ENCODE results near the gene PPARG.

The PPARG gene

DNA sequence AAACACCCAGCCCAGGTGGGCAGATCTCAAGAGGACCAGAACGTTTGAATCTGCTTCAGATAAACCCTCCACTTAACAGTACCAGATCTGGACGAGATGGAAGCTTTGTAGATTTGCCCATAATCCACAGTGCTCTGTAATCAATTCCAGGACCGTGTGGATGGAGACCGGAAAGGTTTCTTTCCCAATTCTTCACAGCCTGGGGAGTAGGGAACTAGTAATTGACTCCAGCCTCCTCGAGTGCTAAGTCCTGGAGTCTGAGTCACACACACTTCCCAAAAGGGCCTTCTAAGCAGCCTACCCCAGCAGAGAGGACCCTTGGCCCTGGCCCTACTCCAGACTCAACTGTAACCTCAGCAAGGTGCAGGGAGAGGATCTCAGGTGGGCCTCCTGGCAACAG, 139.3 kb downstream of the PPARG start:
- DNase-seq (ENCODE audit: low spot score), result no peak
- TF ChIP-seq, protein P1, sequence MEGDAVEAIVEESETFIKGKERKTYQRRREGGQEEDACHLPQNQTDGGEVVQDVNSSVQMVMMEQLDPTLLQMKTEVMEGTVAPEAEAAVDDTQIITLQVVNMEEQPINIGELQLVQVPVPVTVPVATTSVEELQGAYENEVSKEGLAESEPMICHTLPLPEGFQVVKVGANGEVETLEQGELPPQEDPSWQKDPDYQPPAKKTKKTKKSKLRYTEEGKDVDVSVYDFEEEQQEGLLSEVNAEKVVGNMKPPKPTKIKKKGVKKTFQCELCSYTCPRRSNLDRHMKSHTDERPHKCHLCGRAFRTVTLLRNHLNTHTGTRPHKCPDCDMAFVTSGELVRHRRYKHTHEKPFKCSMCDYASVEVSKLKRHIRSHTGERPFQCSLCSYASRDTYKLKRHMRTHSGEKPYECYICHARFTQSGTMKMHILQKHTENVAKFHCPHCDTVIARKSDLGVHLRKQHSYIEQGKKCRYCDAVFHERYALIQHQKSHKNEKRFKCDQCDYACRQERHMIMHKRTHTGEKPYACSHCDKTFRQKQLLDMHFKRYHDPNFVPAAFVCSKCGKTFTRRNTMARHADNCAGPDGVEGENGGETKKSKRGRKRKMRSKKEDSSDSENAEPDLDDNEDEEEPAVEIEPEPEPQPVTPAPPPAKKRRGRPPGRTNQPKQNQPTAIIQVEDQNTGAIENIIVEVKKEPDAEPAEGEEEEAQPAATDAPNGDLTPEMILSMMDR (IDR thresholded peaks at IDR 0.05; ENCODE audit: extremely low read depth, missing control alignments), result no peak

DNA sequence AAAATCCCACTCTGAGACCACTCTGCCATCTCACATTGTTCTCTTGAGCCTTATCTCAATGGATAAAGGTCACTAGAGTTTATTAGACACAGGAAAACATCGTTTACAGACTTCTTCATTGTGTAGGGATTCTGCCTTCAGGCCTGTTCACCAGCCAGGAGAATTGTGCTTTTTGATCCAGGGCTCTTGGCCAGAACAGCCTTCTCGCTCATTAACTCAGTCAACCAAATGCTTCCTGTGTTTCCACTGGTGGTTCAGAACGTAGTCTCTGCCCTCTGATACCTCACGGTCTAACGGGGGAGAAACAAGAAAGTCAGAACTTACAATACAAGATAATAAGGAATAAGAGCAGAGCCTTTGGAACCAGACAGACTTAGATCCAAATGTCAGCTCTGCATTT, 141.2 kb downstream of the PPARG start:
- TF ChIP-seq, protein P1 (IDR thresholded peaks at IDR 0.05; ENCODE audit: extremely low read depth, missing control alignments), result no peak

DNA sequence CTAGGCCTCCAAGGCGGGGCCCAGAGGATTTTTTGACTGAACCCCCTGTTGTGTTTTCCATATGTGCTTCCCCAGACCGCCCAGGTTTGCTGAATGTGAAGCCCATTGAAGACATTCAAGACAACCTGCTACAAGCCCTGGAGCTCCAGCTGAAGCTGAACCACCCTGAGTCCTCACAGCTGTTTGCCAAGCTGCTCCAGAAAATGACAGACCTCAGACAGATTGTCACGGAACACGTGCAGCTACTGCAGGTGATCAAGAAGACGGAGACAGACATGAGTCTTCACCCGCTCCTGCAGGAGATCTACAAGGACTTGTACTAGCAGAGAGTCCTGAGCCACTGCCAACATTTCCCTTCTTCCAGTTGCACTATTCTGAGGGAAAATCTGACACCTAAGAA, 145.0 kb downstream of the PPARG start:
- TF ChIP-seq, protein P1 (IDR thresholded peaks at IDR 0.05; ENCODE audit: extremely low read depth, missing control alignments), result no peak
- DNase-seq (ENCODE audit: low spot score), result no peak

More for the DNA sequence above, 141.2 kb downstream of the PPARG start:
- DNase-seq (ENCODE audit: low spot score), result no peak

DNA sequence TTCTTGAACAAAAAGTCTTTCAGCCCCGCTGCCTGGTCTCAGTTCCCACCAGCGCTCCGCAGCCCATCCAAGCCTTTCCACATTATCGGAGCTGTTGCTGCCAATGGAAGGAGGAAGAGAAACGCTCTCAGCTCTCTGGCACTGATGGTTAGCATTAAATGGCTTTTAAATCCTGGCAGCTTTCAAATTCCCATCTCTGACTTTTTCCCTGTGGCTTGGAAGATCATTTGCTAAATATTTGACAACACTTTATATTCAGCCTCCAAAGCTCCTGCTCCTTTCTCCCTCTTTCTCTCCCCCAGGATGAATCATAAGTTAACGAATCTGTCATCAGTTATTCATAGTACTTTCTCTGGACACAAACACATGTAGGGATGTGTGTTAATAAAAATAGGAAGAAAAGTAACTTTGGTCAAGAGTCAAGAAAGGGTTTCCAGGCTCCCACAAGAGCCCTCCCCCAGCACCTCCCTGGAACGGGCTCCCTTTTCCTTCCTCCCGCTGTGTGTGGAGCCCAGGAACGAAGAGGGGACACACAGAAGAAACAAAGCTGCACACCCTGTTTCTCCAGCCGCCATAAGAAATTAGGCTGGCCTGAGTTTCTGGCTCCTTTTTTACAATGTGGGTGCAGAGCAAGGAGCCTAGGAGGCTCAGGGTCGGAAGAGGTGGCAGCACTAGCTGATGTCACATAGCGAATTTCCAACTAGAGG, 147.8 kb downstream of the PPARG start:
- DNase-seq (ENCODE audit: low spot score), result no peak
- TF ChIP-seq, protein P1 (IDR thresholded peaks at IDR 0.05; ENCODE audit: extremely low read depth, missing control alignments), result no peak

DNA sequence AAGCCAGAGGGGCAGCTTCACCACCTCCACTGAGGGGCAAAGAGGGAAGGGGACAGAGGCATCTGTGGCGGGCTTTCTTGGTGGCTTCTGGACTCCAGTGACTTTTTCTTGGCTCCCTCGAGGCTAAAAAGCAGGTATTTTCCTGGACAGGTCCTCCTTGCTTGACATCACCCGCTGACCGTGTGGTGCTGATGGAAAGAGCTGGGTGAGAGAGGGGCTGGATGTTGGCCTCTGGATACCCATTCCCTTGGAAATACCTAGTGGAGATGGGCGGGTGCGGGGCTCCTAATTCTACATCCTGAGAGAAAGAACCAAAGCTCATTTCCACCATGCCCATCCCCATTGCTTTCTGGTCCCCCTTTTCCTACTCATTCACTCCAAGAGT, 148.3 kb downstream of the PPARG start:
- TF ChIP-seq, protein P1 (IDR thresholded peaks at IDR 0.05; ENCODE audit: extremely low read depth, missing control alignments), result no peak
- DNase-seq (ENCODE audit: low spot score), result no peak

DNA sequence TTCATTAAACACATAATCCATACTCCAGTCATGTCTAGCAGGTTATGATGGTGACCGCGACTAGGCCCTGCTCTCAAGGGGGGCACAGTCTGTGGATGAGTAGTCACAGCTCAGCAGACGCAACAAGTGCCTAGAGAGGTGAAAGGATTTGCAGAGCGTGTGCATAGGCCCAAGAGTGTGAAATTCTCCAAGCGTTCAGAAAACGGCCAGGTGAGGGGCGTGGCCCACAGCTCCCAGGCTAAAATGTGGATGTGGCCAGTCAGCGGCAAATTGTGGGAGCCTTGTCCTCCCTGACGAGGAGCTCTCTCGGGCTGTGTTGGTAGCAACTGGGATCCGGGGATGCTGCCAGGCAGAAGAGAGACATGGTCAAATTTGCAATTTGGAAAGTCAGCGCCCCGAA, 149.0 kb downstream of the PPARG start:
- no peak for DNase-seq (ENCODE audit: low spot score)
- TF ChIP-seq, protein P1 (IDR thresholded peaks at IDR 0.05; ENCODE audit: extremely low read depth, missing control alignments), result no peak

DNA sequence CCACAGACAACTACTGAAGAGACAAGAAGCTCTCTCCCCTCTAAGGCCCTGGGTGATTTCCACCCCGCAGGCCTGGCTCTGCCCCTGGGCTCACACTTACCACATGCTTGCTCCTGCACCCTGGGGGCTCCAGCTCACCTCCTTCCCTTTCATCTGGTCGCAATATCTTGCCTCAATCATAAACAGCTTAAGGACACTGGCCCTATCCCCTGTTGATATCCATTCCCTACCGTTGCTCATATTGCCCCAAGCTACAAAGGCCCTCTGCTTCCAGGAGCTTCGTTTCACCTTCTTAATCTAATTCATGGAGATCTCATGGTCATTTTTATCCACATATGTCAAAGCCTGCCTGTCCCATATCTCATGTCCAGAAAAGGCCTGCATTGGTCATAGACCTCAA, 149.4 kb downstream of the PPARG start:
- DNase-seq (ENCODE audit: low spot score), result no peak
- TF ChIP-seq, protein P1 (IDR thresholded peaks at IDR 0.05; ENCODE audit: extremely low read depth, missing control alignments), result no peak

Measured in GM20000 (cell line).